OCI-M2 (cell line): Measurements from ENCODE around the gene SRD5A2.

Experiments used
- DNase-seq: peaks from one replicate; lab custom pipeline; 2025; ENCODE audit not compliant: unreplicated experiment; lab: John Stamatoyannopoulos, UW

The SRD5A2 gene

GRCh38 chr2:31474296-31474695 is 106.4 kb downstream of the SRD5A2 start:
- no peak for DNase-seq
